Measurements from ENCODE around the gene DPYSL3. TPM values are rescaled to one million over a fixed set of nuclear protein-coding genes. Genes with fewer than 3 reads are reported as not detected.

The DPYSL3 gene
- total RNA-seq, 1 experiment from 2014 or later, result 106 TPM

- H3K4me3 Mint-ChIP-seq (ENCODE audit: unreplicated experiment), result no peak overlapping the region
- BruUV-seq (replicated peaks), result no TSS peak
Measured at GRCh38 chr5:147552897-147553296, 43.0 kb upstream of the DPYSL3 start.

GRCh38 chr5:147551677-147552076 is 41.8 kb upstream of the DPYSL3 start:
- no peak for DNase-seq
- Histone ChIP-seq H3K4me1 (no peaks in the 10 kb centered on the region), H3K27me3 (replicated peaks; ENCODE audit: control insufficient read depth, insufficient read depth, low read length) (no peaks in the 10 kb centered on the region; the same call in 1 of the 2 replicates), H3K36me3 (ENCODE audit: control insufficient read depth, insufficient read depth, low read length) (no peaks in the 10 kb centered on the region), H3K9me3 (no peaks in the 10 kb centered on the region), H3K4me3 (ENCODE audit: low read depth, low read length) (no peak overlapping the region)
- Mint-ChIP-seq H3K36me3 (ENCODE audit: insufficient read depth, unreplicated experiment) (no peaks in the 10 kb centered on the region), H3K4me1 (ENCODE audit: low read depth, unreplicated experiment) (no peaks in the 10 kb centered on the region), H3K27ac (ENCODE audit: unreplicated experiment) (no peak overlapping the region), H3K9me3 (ENCODE audit: unreplicated experiment) (no peaks in the 10 kb centered on the region), H3K27me3 (ENCODE audit: insufficient read depth, unreplicated experiment) (no peaks in the 10 kb centered on the region), H3K4me3 (ENCODE audit: unreplicated experiment) (no peak overlapping the region)
- intact Hi-C loops (cut with micrococcal nuclease; ENCODE audit: unreplicated experiment), result no loop called here
- no TSS peak for BruUV-seq (replicated peaks)
- POLR2A ChIA-PET, result no interaction called here
- CTCF ChIA-PET, result no interaction called here
- TF ChIP-seq, protein P1, sequence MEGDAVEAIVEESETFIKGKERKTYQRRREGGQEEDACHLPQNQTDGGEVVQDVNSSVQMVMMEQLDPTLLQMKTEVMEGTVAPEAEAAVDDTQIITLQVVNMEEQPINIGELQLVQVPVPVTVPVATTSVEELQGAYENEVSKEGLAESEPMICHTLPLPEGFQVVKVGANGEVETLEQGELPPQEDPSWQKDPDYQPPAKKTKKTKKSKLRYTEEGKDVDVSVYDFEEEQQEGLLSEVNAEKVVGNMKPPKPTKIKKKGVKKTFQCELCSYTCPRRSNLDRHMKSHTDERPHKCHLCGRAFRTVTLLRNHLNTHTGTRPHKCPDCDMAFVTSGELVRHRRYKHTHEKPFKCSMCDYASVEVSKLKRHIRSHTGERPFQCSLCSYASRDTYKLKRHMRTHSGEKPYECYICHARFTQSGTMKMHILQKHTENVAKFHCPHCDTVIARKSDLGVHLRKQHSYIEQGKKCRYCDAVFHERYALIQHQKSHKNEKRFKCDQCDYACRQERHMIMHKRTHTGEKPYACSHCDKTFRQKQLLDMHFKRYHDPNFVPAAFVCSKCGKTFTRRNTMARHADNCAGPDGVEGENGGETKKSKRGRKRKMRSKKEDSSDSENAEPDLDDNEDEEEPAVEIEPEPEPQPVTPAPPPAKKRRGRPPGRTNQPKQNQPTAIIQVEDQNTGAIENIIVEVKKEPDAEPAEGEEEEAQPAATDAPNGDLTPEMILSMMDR (IDR thresholded peaks at IDR 0.05; ENCODE audit: insufficient read depth in 1 of 2, low read depth in 1 of 2, low read length in 1 of 2, severe bottlenecking in 1 of 2, unreplicated experiment in 1 of 2), result no peak

More at GRCh38 chr5:147552897-147553296, 43.0 kb upstream of the DPYSL3 start:
- Mint-ChIP-seq H3K36me3 (ENCODE audit: insufficient read depth, unreplicated experiment) (no peaks in the 10 kb centered on the region), H3K4me1 (ENCODE audit: low read depth, unreplicated experiment) (no peaks in the 10 kb centered on the region), H3K27me3 (ENCODE audit: insufficient read depth, unreplicated experiment) (no peaks in the 10 kb centered on the region), H3K9me3 (ENCODE audit: unreplicated experiment) (no peaks in the 10 kb centered on the region), H3K27ac (ENCODE audit: unreplicated experiment) (no peak overlapping the region)
- Histone ChIP-seq H3K9me3 (no peaks in the 10 kb centered on the region), H3K36me3 (ENCODE audit: control insufficient read depth, insufficient read depth, low read length) (no peaks in the 10 kb centered on the region), H3K4me1 (no peaks in the 10 kb centered on the region), H3K27me3 (replicated peaks; ENCODE audit: control insufficient read depth, insufficient read depth, low read length) (no peaks in the 10 kb centered on the region), H3K4me3 (ENCODE audit: low read depth, low read length) (no peak overlapping the region)
- POLR2A ChIA-PET, result no interaction called here
- TF ChIP-seq, protein P1 (IDR thresholded peaks at IDR 0.05; ENCODE audit: insufficient read depth in 1 of 2, low read depth in 1 of 2, low read length in 1 of 2, severe bottlenecking in 1 of 2, unreplicated experiment in 1 of 2), result no peak
- CTCF ChIA-PET, result no interaction called here
- DNase-seq, result no peak
- intact Hi-C loops (cut with micrococcal nuclease; ENCODE audit: unreplicated experiment), result no loop called here

- Histone ChIP-seq H3K9me3 (no peaks in the 10 kb centered on the region), H3K27me3 (replicated peaks; ENCODE audit: control insufficient read depth, insufficient read depth, low read length) (no peaks in the 10 kb centered on the region; the same call in 1 of the 2 replicates), H3K36me3 (ENCODE audit: control insufficient read depth, insufficient read depth, low read length) (no peaks in the 10 kb centered on the region), H3K4me3 (ENCODE audit: low read depth, low read length) (no peak overlapping the region), H3K4me1 (no peaks in the 10 kb centered on the region)
- Mint-ChIP-seq H3K36me3 (ENCODE audit: insufficient read depth, unreplicated experiment) (no peaks in the 10 kb centered on the region), H3K27me3 (ENCODE audit: insufficient read depth, unreplicated experiment) (no peaks in the 10 kb centered on the region), H3K4me1 (ENCODE audit: low read depth, unreplicated experiment) (no peaks in the 10 kb centered on the region), H3K9me3 (ENCODE audit: unreplicated experiment) (no peaks in the 10 kb centered on the region), H3K27ac (ENCODE audit: unreplicated experiment) (no peak overlapping the region), H3K4me3 (ENCODE audit: unreplicated experiment) (no peak overlapping the region)
- ChIA-PET CTCF (interaction anchor here (0.8 kb wide), 1 partner anchor 30 kb away, joined by 3 read pairs; no protein-coding TSS in a partner anchor), POLR2A (interaction anchor here (0.5 kb wide), 1 partner anchor 10 kb away, joined by 5 read pairs; no protein-coding TSS in a partner anchor)
- DNase-seq, result no peak
- TF ChIP-seq, protein P1 (IDR thresholded peaks at IDR 0.05; ENCODE audit: insufficient read depth in 1 of 2, low read depth in 1 of 2, low read length in 1 of 2, severe bottlenecking in 1 of 2, unreplicated experiment in 1 of 2), result no peak
- BruUV-seq (replicated peaks), result no TSS peak
- intact Hi-C loops (cut with micrococcal nuclease; ENCODE audit: unreplicated experiment), result no loop called here
Measured at GRCh38 chr5:147547730-147548129, 37.9 kb upstream of the DPYSL3 start.

Data from Caco-2 (cell line).